ENCODE data around the gene SIRT7.

Gene SIRT7

GRCh38 chr17:81885454-81885853 lies 32.5 kb downstream of the SIRT7 start:
- DNase-seq = no peak

GRCh38 chr17:81884968-81885367 lies 33.0 kb downstream of the SIRT7 start:
- no peak for DNase-seq

DNA sequence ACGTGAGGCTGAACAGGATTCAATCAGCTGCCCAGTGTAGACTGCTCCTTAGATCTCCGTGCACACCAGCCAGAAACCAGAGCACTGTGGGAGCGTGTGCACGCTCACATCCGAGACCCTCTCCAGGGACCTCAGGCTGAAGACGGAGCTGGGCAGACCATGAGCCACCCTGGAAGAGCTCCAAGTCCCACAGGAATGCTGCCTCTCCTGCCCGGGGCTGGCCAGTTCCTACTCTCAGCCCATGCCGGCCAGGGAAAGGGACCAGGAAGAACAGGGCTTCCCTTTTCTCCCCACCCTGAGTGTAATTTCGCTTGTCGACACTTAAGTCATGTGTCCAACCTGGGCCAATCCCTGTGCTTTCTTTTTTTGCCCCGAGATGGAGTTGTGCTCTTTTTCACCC lies 33.5 kb downstream of the SIRT7 start:
- no peak for DNase-seq

GRCh38 chr17:81879121-81879520 lies 38.9 kb downstream of the SIRT7 start:
- DNase-seq = no peak

DNA sequence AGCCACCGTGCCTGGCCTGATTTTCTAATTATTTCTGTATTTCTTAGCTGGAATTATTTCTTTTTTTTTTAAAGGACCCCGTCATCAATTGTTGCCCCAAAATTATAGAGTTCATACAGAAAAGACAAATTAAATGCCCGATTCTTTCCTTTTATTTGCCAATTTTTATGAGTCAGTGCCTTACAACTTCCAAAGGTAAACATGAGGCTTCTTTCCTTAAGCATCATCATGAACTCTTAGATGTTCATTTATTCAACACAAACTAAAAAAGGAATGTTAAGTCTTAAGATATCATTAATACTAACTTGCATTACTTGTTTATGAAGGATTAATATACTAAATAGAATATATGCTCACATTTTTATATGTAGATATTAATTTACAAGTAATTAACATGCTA lies 39.7 kb downstream of the SIRT7 start:
- DNase-seq = no peak

DNA sequence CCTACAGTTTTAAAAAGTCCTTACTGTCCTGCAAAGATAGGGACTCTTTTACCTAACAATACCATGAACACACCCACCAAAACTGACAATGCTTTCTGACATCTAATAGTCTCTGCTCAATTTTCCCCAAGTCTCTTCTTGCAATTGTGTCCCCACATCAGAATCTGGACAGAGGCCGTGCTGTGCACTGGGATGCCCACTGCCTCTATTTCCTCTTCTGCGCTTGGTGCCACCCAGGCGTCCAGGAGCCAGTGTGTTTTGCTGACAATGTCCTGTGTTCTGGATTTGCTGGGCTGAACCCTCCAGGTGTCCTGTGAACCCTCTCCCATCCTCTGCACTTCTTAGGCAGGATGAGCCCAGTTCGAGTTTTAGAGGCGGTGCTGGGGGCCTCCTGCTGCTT lies 40.4 kb downstream of the SIRT7 start:
- DNase-seq = no peak

DNA sequence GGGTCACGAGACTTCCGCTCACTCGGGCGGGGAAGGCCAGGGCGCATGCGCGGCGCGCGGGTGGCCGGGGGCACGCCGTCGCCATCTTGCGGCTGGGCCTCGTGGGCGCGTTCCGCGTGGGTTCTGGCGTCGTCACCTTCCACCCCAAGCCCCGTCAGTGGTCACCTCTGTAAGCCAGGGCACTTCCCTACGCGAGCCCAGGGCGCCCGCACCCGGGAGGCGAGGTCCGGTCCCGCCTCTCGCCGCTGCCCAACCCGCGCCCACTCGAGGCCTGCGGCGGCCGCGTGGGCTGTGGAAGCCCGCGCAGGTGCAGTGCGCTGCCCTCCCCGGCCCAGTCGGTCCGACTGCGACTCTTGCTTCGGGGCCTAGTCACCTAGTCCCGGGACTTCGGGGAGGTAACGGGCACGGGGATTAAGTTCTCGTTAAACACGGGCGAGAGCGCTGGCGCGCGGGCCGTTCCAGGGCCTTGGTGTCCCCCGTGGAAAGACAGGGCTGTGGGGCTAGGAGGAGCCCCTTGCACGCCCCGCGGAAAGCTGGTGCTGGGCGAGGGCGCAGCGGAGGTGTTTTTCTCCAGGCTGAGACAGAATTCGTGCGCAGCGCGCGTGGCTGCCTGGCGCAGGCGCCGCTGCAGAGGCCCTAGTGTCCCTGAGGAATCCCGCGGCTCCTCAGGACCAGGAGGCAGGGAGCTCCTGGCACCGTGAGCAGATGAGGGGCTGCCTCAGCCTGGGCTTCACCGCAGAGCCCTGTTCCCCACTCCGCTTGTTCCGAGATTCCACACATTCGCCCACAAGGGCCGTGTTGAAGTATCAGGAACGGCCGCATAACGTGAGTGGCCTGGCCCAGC lies 46.4 kb downstream of the SIRT7 start:
- peak; percentile 54 to 88 for DNase-seq

DNA sequence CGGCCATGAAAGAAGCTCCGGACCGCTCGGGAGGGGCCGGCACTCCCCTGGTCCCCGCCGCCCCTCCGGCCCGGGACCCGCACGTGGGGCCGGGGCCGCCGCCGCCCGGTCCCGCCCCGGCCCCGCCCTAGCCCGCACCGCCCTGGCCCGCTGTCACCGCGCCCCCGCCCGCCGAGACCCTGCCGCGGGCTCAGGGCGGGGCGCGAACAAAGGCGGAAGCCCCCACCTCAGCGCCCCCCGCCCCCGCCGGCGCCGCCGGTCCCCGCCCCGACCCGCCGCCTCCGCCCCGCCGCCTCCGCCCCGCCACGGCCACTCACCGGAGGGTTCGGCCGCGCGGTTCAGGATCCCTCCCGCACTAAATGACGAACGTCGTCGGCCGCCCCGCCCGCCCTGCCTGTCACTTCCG lies 47.0 kb downstream of the SIRT7 start, which contains the start of gene ARHGDIA:
Gene ARHGDIA, minus strand, starts transcription at position 357 of the 406 bp plus-strand sequence. CDS start 1,407 bp downstream, outside the sequence.
- DNase-seq = no peak

DNA sequence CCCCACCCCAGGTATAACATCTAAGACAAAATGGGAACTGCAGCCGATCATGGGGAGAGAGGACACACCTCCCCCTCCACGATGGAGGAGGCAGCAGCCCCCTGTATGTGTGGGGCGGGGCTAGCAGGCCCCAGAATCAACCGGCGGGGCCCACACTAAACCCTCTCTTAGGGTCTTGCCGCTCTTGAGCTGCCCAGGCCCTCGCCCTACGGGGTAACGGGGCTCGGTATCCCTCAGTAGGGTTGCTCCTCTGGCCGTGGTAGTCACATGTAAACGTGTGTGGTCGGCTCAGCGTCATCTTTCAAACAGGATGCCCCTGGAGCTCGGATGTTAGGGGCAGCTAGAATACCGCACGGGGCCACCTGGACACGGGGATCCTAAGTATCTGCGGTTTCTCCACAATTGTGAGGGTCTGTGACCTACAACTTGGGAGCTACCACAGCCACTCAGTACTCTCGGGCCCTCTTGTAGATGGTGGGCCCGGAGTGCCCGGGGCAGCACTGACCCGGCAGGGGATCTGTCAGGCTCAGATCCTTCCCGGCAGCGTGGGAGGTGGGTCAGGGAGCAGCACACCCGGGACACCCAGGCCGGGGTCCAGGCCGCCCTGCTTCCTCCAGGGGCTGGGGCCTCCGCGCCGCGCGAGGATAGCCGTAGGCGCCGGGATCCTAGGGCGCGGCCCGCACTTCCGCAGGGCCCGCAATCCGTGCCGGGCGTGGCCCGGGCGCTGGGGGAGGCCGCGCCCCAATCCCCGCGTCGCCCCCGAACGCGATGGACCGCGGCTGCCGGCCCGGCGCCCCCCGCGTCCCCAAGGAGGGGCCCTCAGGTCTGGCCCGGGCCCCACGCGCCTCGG lies 47.6 kb downstream of the SIRT7 start:
- peak in 1 of 2 donors; percentile 26 for DNase-seq

GRCh38 chr17:81869221-81870130 lies 48.5 kb downstream of the SIRT7 start:
- peak in 1 of 2 donors; percentile 12 for DNase-seq

- DNase-seq = no peak
These were observed 49.2 kb downstream of the SIRT7 start for GRCh38 chr17:81868674-81869220.

GRCh38 chr17:81867991-81868673 lies 49.8 kb downstream of the SIRT7 start:
- no peak for DNase-seq

GRCh38 chr17:81867170-81867990 lies 50.6 kb downstream of the SIRT7 start:
- DNase-seq = no peak

DNA sequence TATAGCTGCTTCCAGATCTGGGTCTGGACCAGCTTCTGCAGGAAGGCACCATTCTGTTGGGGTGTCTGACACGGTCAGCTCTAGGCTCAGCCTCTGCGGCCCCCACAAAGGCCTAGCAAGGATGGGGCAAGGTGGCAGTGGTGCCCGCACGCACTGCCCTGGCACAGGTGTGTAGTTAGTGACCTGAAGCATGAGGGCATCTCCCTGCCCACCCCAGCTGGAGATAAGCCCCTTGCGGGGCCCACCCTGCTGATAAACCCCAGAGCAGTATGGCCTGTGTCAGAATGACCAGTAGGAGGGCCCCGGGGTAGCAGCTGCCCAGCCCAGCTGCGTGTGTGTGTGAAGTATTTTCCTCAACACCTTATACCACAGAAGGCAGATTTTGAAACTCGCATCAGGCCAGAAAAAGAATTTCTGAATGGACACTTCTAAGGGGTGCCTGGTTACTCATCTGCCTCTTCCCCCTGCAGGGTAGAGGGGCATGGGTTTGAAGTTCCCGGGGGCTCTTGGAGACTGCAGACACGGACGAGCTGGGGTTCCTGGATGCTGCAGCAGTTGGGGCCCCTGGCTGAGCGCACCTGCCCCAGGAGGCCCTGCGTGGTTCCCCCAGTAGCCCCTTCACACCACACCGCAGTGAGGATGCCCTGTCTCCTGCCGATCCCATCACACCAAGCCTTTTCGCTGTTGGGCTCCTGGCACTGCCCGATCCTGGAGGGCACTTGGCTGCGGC lies 51.4 kb downstream of the SIRT7 start:
- DNase-seq = no peak

DNA sequence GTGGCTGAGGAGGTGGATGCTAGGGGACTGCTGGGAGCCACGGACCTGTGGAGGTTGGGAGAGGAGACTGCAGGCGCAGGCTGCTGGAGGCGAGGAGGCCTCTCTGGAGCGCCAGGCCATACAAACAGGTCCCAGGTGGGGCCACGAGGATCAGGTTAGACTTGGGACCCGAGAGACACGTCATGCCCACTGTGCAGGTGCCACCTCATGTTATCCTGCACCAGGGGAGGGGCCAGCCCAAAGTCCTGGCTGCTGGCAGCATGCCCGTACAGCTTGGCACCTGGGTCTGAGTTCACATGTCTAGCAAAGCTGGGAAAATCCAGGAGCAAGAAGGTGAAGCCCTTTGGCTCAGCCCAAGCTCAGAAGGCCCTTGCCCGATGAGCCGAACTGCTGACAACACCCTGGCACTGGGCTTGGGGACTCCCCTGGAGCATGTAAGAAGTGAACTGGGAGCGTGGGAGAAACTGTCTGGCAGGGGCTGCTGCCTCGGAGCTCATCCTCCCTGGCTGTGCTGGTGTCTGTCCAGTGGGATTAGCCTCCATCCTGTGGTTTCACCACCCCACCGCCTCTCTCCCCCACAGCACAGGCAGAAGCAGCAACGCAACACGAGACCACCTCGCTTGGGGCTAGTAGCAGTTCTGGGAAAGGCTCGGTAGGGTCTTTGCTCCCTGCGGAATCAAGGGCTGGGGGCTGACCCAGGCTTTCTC lies 52.1 kb downstream of the SIRT7 start:
- no peak for DNase-seq

GRCh38 chr17:81865358-81865732 lies 52.6 kb downstream of the SIRT7 start:
- DNase-seq = no peak

- no peak for DNase-seq
These were observed 53.9 kb downstream of the SIRT7 start for GRCh38 chr17:81863833-81864768.

DNA sequence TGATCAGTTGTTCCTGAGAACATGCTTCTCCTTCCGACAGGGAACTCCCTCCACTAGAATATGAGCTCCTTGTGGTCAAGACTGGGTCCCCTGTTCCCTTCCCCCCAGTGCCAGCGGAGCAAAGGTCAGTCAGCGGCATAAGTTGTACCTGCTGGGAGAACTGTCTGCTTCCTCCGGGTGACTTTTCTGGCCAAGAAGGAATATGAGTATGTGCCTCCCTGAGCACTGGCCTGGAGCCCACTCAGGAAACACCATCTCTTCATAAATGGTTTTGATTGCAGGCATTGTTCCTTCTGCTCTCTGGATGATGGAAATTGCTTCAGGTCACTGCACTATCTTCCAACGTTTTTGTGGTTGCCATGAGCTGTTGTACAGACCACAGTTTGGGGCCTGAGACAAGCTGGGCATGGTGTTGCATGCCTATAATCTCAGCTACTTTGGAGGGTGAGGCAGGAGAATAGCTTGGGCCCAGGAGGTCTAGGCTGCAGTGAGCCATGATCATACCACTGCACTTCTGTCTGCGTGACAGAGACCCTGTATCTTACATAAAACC lies 54.8 kb downstream of the SIRT7 start:
- no peak for DNase-seq

Measured in bone marrow (tissue), 2 donors.